Uterus (tissue), 4 donors: ENCODE results near the gene NFIC. TPM values are rescaled to one million over a fixed set of nuclear protein-coding genes. Genes with fewer than 3 reads are reported as not detected.

Source experiments
- DNase-seq, 2 donors: peaks; one replicate each; pipeline ENCODE4 v3.0.0-alpha.2; 2019 to 2020
- H3K27ac ChIP-seq, 2 donors: fragments of 200-600 bp; sonication (generic); 1 replicate in 1 of 2; 2 replicates in 1 of 2; pipeline ENCODE4 v1.5.1; 2016 to 2018
- H3K27me3 ChIP-seq, 2 donors: fragments of 200-600 bp; sonication (generic); one replicate each; pipeline ENCODE4 v1.5.1; 2018 to 2019; ENCODE audit warnings: control low read depth in 1 of 2
- H3K36me3 ChIP-seq, 2 donors: fragments of 200-600 bp; sonication (generic); one replicate each; pipeline ENCODE4 v1.5.1; 2019; ENCODE audit warnings: control low read depth in 1 of 2
- H3K4me1 ChIP-seq, 2 donors: fragments of 200-600 bp; sonication (generic); one replicate each; pipeline ENCODE4 v1.5.1; 2018 to 2019; ENCODE audit warnings: control low read depth in 1 of 2
- H3K4me3 ChIP-seq, 2 donors: fragments of 200-600 bp; sonication (generic); 1 replicate in 1 of 2; 2 replicates in 1 of 2; pipeline ENCODE4 v1.5.1; 2018 to 2019; ENCODE audit warnings: mild to moderate bottlenecking in 1 of 2
- H3K9me3 ChIP-seq, 2 donors: fragments of 200-600 bp; sonication (generic); one replicate each; pipeline ENCODE4 v1.5.1; 2019; ENCODE audit warnings: control low read depth in 1 of 2
- POLR2A ChIP-seq, 2 donors: fragments of 450-650 bp; IDR thresholded peaks; one replicate each; pipeline ENCODE4 v1.6.1; 2016; ENCODE audit warnings: antibody characterized with exemption in 2 of 2, mild to moderate bottlenecking in 1 of 2, moderate library complexity in 1 of 2
- intact Hi-C: fragments of 100-400 bp; cut with DNase I; formaldehyde crosslinking; loops from one replicate; pipeline ENCODE4 v1.15.1; 2023; ENCODE audit warnings: low total_unique reads
- total RNA-seq, 4 donors: library from RNA; depleted of rRNA in 3 of 4; stranded (reverse); fragments of >200 nt in 3 of 4; gene quantifications; one replicate each; pipeline versions ENCODE4 v1.1.0 to v1.2.4, GENCODE V29; 2014 to 2023
- TF ChIP-seq, protein P1 (sequence below), 4 experiments: fragments of 200-600 bp in 2 of 4; fragments of 450-650 bp in 2 of 4; sonication (generic) in 2 of 4; IDR thresholded peaks; one replicate each; pipeline ENCODE4 v1.5.1; 2016 to 2019; ENCODE audit warnings: antibody characterized with exemption in 4 of 4, mild to moderate bottlenecking in 2 of 4, moderate library complexity in 1 of 4
- donor health status: DM: yes; HTN: yes; CAD: no.

Gene NFIC
- total RNA-seq, 4 donors from 2014 or later: 18.5 to 361 (median 82.9) TPM

DNA sequence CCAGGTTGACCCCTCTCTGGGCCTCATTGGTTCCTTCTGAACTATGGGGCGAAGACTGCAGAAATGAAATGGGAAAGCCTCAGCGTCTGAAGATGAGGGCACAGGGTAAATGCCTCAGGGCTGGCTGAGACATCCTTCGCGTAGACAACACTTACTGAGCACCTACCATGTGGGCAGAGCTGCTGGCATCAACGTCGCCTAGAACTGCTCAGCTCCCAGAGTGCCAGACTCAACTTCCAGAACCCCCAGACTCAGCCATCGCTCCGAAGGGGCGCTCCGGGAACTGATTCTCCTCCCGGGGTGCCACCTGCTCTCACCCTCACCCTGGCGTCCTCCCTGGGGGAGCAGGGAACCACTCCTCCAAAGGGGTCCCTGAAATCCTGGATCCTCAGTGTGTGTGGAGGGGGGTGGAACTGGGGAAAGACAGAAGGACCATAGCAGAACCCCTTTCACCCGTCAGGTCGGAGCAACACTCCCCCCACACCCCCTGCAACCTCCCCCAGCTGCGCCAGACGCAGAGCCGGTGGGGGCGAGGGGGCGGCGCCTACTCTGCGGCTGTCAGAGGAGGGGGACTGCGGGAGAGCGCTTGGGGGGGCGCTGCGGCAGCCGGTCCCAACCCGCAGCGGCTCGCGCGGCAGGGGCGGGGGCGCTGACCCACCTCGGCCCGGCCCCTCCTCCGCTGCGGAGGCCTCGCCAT lies 8.2 kb upstream of the NFIC start:
- DNase-seq: peak in 1 of 2 donors; percentile 47
- TF ChIP-seq POLR2A (IDR thresholded peaks at IDR 0.05): no peak
- TF ChIP-seq, protein P1, sequence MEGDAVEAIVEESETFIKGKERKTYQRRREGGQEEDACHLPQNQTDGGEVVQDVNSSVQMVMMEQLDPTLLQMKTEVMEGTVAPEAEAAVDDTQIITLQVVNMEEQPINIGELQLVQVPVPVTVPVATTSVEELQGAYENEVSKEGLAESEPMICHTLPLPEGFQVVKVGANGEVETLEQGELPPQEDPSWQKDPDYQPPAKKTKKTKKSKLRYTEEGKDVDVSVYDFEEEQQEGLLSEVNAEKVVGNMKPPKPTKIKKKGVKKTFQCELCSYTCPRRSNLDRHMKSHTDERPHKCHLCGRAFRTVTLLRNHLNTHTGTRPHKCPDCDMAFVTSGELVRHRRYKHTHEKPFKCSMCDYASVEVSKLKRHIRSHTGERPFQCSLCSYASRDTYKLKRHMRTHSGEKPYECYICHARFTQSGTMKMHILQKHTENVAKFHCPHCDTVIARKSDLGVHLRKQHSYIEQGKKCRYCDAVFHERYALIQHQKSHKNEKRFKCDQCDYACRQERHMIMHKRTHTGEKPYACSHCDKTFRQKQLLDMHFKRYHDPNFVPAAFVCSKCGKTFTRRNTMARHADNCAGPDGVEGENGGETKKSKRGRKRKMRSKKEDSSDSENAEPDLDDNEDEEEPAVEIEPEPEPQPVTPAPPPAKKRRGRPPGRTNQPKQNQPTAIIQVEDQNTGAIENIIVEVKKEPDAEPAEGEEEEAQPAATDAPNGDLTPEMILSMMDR (IDR thresholded peaks at IDR 0.05): no peak
- H3K27me3 ChIP-seq: no peaks in the 10 kb centered on the region
- peak overlapping the region; percentile 80 to 93 for H3K4me3 ChIP-seq
- no peaks in the 10 kb centered on the region for H3K36me3 ChIP-seq
- H3K27ac ChIP-seq: peak overlapping the region; percentile 90 to 100
- intact Hi-C loops: no loop called here
- no peaks in the 10 kb centered on the region for H3K9me3 ChIP-seq
- peaks cover 0 to 11% of the 10 kb centered on the region in 2 donors for H3K4me1 ChIP-seq

DNA sequence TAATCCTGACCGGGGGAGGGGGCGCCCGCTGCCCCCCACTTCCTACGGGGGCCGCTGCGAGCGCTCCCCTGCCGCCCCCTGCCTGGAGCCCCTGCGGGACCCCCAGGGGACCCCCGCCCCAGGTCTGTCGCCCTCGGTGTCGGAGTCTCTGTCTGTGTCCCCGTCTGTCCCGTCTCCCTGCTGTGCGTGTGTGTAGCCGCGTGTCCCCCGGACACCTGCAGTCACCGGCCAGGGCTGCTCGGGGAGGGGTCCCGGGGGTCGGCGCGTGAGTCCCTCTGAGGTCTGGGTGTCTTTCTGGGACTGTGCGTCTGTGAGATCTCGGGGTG lies 7.7 kb upstream of the NFIC start:
- no peaks in the 10 kb centered on the region for H3K9me3 ChIP-seq
- DNase-seq: no peak
- peaks cover 0 to 11% of the 10 kb centered on the region in 2 donors for H3K4me1 ChIP-seq
- H3K27ac ChIP-seq: peak overlapping the region; percentile 90 to 100
- peak overlapping the region; percentile 80 to 93 for H3K4me3 ChIP-seq
- H3K36me3 ChIP-seq: no peaks in the 10 kb centered on the region
- intact Hi-C loops: no loop called here
- H3K27me3 ChIP-seq: no peaks in the 10 kb centered on the region
- TF ChIP-seq, protein P1 (IDR thresholded peaks at IDR 0.05): no peak
- no peak for TF ChIP-seq POLR2A (IDR thresholded peaks at IDR 0.05)

DNA sequence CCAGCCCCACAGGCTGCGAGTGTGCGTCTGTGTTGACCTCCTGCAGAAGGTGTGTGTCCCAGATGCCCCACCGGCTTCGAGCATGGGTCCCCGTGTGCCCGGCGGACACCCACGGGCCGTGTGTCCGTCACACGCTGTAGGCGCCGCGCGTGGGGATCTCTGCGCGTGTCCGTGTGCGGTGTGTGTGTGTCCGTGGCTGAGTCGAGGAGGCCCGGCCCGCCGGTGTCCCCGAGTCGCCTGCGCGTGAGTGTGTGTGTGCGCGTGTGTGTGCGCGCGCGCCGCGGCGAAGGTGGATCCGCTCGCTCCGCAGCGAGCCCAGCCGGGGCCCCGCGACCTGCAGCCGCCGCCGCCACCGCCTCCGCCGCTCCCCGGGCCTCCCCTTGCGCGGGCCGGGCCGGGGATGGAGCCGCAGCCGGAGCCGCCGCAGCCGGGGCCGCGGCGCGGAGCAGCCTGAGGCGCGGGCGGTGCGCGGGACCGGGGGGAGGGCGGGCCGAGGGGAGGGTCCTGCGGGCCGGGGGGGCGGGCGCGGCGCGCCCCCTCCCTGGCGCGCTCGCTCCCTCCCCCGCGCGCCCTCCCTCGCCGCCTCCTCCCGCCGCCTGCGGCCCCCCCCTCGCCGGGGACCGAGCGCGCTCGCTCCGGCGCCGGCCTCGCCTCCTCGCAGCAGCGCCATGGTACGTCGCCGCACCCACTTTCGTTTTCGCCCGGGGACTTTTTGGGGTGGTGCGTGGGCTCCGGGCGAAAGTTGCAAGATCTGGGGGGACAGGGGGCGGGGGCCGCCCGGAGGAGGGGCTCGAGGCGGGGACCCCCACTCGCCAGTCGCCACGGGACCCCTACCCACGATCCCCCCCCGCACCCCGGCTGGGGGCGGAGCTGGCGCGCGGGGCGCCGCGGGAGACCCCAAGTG lies 7.1 kb upstream of the NFIC start:
- DNase-seq: peak; percentile 63 to 65
- H3K4me3 ChIP-seq: peak overlapping the region; percentile 93 to 100
- H3K9me3 ChIP-seq: no peaks in the 10 kb centered on the region
- peak overlapping the region; percentile 100 for H3K27ac ChIP-seq
- TF ChIP-seq, protein P1 (IDR thresholded peaks at IDR 0.05): no peak
- TF ChIP-seq POLR2A (IDR thresholded peaks at IDR 0.05): peak; percentile 48 to 67
- H3K27me3 ChIP-seq: no peaks in the 10 kb centered on the region
- intact Hi-C loops: no loop called here
- no peaks in the 10 kb centered on the region for H3K36me3 ChIP-seq
- peaks cover 0 to 14% of the 10 kb centered on the region in 2 donors for H3K4me1 ChIP-seq

DNA sequence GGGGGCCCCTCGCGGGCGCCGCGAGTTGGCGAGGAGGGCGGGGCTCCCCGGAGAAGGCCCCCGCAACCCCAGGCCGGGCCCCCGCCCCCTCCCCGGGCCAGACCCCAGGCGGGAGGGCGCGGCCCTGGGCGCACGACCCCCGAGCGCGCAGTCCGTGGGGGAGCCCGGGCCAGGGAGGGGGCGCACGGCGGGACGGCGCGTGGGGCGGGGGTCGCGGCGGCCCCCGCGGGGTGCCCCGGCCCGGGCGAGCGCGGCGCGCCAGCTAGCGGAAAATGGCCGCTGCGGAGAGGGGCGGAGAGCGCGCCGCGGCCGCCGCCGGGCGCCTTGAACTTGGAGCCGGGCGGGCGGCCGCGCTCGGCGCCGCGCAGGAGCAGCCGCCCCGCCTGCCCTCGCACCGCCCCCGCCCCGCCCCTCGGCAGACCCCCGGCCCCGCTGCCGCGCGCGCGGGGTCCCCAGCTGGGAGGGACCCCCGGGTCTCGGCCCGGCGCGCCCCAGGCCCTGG lies 6.4 kb upstream of the NFIC start:
- H3K27me3 ChIP-seq: no peaks in the 10 kb centered on the region
- H3K9me3 ChIP-seq: no peaks in the 10 kb centered on the region
- no peak for DNase-seq
- H3K36me3 ChIP-seq: no peaks in the 10 kb centered on the region
- H3K4me3 ChIP-seq: peak overlapping the region; percentile 93 to 100
- H3K27ac ChIP-seq: peak overlapping the region; percentile 100
- H3K4me1 ChIP-seq: peaks cover 0 to 21% of the 10 kb centered on the region in 2 donors
- intact Hi-C loops: loop anchor here (2.0 kb wide), 1 partner anchor 45 kb away; no protein-coding TSS in a partner anchor
- TF ChIP-seq, protein P1 (IDR thresholded peaks at IDR 0.05): no peak
- TF ChIP-seq POLR2A (IDR thresholded peaks at IDR 0.05): no peak
